ENCODE measurements around the gene MDM2.

The MDM2 gene

GRCh38 chr12:68873316-68873715, 65.3 kb downstream of the MDM2 start:
- no peak for DNase-seq (ENCODE audit: low read depth in 1 of 2, low spot score in 1 of 2)

DNA sequence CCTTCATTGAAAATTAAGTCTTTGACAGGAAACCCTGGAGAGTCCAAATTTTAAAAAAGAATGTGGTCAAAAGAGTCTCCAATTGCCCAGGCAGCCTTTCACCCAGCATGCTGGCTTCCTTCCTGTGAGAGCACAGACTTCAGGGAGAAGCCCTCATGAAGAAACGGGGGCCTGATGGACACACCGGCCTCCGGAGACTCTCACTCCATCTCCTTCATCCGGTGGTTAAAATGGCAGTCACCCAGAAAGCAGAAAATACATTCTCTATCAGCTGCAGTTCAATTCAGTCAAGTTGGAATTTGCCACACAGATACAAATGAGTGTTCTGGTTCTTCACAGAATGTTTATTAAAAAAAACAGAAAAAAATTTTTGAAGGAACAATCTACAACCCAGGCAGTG, 68.5 kb downstream of the MDM2 start:
- DNase-seq (ENCODE audit: low read depth in 1 of 2, low spot score in 1 of 2), result no peak

- DNase-seq (ENCODE audit: low read depth in 1 of 2, low spot score in 1 of 2), result no peak
Observed at GRCh38 chr12:68877583-68877982, 69.6 kb downstream of the MDM2 start.

DNA sequence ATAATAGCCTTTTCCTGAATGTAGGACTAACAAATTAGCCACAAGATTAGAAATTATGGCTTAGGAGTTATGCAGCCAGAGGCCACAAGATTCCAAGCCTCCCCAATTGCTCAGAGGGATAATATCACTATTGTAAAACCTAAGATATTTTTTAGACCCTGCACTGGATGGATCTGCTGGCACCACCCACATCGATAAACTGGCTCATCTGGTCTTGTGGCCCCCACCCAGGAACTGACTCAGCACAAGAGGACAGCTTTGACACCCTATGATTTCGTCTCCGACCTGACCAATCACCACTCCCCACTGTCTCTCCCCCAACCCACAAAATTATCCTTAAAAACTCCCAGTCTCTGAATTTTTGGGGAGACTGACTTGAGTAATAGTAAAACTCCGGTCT, 70.3 kb downstream of the MDM2 start:
- no peak for DNase-seq (ENCODE audit: low read depth in 1 of 2, low spot score in 1 of 2)

DNA sequence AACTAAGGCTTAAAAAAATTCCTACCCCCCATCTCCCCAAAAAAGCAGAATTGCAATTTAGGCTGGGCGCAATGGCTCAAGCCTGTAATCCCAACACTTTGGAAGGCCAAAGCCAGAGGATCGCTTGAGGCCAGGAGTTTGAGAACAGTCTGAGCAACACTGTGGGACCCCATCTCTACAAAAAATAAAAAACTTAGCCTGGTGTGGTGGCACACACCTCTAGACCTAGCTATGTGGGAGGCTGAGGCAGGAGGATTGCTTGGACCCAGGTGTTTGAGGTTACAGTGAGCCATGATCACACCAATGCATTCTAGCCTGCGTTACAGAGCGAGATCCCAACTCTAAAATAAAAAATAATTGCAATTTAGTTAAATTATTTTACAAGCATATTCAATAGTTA, 70.9 kb downstream of the MDM2 start:
- DNase-seq (ENCODE audit: low read depth in 1 of 2, low spot score in 1 of 2), result no peak

DNA sequence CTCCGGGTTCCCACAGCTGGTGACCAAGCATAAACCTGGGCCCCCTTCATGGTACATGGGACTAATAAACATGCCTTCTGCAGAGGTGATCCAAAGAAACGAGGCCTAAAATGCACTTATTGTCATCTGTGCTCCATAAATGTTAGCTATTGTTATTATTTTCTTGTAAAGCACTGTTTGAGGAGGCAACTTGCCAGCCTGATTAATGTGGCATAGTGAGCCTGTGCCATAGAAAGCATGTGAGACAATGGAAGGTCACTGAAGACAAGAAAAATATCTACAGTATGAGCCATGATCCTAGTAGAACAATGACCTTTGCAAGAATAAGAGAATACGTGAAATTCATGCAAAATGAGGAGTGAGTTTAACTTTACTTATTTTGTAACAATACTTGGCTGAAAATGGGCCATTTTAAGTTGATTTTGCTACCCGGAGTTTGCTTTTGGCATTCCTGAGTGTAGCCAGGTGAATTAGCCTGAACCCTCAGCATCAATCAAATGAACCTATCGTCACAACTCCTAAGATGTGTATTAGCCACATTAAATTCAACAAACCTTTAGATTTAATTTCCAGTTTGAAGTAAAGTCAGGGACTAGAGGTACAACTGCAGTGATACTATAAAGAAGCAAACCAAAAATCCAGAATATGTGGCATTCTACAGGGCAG, 72.8 kb downstream of the MDM2 start:
- no peak for DNase-seq (ENCODE audit: low read depth in 1 of 2, low spot score in 1 of 2)

DNA sequence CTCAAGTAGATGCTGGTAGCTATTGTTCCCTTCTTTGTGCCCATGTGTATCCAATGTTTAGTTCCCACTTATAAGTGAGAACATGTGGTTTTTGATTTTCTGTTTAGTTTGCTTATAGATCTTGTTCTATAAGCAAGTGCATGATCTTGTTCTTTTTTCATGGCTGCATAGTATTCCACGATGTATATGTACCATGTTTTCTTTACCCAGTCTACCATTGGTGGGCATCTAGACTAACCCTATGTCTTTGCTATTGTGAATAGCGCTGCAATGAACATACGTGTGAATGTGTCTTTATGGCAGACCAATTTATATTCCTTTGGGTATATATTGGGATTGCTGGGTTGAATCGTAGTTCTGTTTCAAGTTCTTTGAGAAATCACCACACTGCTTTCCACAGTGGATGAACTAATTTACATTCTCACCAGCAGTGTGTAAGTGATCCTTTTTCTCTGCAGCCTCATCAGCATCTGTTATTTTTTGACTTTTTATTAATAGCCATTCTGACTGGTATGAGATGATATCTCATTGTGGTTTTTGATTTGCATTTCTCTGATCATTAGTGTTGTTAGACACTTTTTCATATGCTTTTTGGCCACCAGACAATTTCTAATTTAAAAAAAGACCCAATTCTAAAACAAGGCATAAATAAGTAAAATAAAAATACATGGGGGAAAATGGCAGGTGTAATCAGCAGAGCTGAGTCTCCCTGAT, 74.4 kb downstream of the MDM2 start:
- DNase-seq (ENCODE audit: low read depth in 1 of 2, low spot score in 1 of 2), result no peak

- no peak for DNase-seq (ENCODE audit: low read depth in 1 of 2, low spot score in 1 of 2)
Observed at GRCh38 chr12:68883151-68883550, 75.2 kb downstream of the MDM2 start.

DNA sequence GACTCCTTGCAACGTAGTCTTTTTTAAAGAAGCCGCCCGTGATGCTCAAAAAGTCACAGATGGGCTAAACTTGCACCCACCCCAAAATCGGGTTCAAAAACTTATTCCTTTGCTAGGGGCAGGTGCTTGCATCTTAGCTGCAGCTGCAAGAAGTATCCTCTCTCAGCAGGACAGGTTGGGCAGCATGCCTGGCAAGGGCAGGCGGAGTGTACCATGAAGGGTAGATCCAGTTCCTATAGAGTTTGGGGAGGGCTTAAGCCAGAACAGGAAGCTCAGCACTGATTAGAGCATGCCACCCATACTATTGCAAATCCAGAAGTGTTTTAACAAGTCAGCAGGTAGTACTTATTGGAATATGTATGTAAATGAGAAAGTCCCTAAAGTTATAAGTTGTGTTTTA, 76.3 kb downstream of the MDM2 start:
- DNase-seq (ENCODE audit: low read depth in 1 of 2, low spot score in 1 of 2), result no peak

DNA sequence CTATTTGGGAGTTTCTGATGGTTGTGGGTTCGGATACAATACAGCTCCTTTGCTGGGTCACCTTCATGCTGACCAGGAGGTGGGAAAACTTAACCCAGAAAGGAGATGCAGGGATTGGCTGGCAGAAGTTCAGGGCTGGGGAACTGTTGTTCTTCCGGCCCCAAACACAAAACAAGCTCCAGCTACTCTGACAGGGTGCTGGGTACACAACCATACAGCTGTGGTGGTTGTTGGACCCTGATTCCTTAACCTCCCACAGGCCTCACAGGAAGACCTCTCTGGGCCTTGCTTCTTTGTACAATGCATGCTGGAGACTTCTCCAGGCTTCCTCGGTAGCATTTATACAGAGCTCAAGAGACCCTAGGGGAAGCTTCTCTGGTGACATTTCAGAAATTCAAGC, 77.4 kb downstream of the MDM2 start:
- DNase-seq (ENCODE audit: low read depth in 1 of 2, low spot score in 1 of 2), result no peak

GRCh38 chr12:68886636-68887572, 78.9 kb downstream of the MDM2 start:
- DNase-seq (ENCODE audit: low read depth in 1 of 2, low spot score in 1 of 2), result no peak

- DNase-seq (ENCODE audit: low read depth in 1 of 2, low spot score in 1 of 2), result no peak
Observed at GRCh38 chr12:68887641-68888040, 79.7 kb downstream of the MDM2 start.

- DNase-seq (ENCODE audit: low read depth in 1 of 2, low spot score in 1 of 2), result no peak
Observed at GRCh38 chr12:68888243-68888642, 80.3 kb downstream of the MDM2 start.

DNA sequence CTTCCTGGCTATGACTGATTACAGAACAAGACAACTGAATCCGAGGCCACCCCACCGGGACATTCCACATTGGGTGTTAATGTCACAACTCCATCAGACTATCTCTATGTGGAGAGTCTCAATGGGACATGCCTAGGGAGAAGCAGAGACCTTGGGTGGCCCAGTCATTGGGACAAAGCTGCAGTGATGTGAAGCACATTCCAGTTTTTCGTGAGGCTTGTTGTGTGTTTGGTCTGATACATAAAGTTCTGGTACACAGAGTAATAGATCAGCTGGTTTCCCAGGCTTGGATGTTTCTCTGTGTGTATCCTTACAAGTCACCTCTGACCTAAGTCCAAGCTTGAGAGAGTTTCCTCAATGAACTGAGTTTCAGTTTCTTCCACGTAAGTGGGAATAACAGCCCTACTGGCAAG, 82.7 kb downstream of the MDM2 start:
- DNase-seq (ENCODE audit: low read depth in 1 of 2, low spot score in 1 of 2), result no peak

DNA sequence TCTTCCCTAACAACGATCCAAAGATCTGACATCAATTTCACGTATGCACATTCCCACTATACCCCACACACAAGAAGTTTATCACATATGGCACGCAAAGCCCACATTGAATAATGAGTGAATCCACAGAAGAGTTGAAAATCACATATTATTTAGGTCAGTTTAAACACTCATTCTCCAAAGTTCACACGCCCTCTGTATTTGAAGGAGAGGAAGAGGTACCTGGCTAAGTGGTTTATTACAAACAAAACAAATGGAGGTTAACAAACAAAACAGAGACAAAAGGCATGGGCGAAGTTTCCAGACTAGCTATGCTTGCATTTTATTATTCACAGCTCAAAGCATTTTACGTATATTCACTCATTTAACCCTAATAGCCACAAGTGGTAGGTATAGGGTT, 83.2 kb downstream of the MDM2 start:
- DNase-seq (ENCODE audit: low read depth in 1 of 2, low spot score in 1 of 2), result no peak

DNA sequence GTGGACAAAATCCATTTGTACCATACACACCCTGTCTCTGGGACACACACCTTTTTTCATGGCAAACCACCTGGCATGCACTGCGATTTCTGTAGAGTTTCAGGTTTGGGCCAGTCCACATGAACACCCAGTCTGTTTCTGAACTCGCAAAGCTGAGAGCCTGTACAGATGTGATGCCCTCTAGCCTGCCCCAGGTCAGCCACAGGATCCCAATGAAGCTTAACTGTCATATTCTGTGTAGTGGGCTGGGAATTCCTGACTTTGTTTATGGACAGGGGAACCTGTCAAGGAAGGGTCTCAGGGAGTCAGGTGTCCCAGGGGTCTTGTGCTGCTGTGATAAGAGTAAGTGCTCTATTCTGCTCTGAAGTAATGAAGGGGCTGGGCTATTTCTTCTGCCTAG, 85.2 kb downstream of the MDM2 start:
- DNase-seq (ENCODE audit: low read depth in 1 of 2, low spot score in 1 of 2), result no peak

DNA sequence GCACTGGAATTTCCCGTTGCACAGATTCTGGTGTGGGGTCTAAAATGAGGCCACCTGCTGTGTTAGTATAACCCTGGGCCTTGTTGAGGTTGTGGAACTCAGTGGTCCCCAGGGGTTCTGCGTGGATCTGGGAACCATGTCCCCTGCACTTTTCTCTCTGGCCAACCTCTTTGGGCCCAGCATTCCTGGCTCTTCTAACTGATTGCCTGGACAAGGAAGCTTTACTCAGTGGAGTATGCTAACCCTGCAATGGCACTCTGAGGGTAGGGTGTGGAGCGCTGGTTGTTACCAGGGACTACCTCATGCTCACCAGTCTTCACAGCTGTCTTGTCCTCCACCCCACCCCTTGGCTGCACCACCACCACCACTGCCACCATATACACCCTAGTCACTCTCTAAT, 85.8 kb downstream of the MDM2 start:
- no peak for DNase-seq (ENCODE audit: low read depth in 1 of 2, low spot score in 1 of 2)

- DNase-seq (ENCODE audit: low read depth in 1 of 2, low spot score in 1 of 2), result no peak
Observed at GRCh38 chr12:68894276-68894855, 86.4 kb downstream of the MDM2 start.

- DNase-seq (ENCODE audit: low read depth in 1 of 2, low spot score in 1 of 2), result no peak
Observed at GRCh38 chr12:68896881-68897540, 89.0 kb downstream of the MDM2 start.

DNA sequence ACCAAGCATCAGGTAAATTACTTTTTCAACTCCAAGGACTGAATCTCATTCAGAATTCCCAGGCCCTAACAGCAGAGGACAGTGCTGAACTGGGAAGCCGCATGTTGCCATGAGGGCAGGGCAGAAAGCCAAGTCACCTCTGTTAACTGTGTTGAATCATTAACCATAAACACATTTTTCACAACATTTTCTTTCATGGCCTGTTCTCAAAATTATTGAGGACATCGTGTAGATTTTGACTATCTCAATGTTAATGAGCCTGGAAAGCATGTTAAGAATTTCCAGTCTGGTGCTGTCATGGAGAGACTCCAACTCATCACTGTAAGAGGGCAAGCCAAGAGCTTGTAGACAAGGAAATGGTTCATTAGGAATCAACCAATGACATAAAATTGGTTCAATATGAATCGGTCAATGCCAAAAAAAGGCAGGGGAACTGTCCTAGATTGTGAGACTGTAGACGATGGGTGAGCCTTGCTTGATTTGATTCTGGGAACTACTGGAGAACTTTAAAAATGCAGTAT, 91.3 kb downstream of the MDM2 start:
- no peak for DNase-seq (ENCODE audit: low read depth in 1 of 2, low spot score in 1 of 2)

GRCh38 chr12:68900241-68900640, 92.3 kb downstream of the MDM2 start:
- DNase-seq (ENCODE audit: low read depth in 1 of 2, low spot score in 1 of 2), result no peak
